Activated naive CD8-positive, alpha-beta T cell treated with anti-CD3 and anti-CD28 coated beads, Interleukin-2, amount 50 U/mL, for 24 hours (primary cell): Measurements from ENCODE around the gene ACAA1.
"Not testable (repeated sequence)": the region's sequence is repeated elsewhere in the genome, so short reads cannot be mapped to it uniquely, and the experiment has no call there.

Experiments
- ATAC-seq: fragments of 150-1000 bp; cut with Tn5 transposase; one replicate; pipeline ENCODE4 v1.10.0; 2021
- DNase-seq: peaks from one replicate; pipeline ENCODE4 v3.0.0; 2021
- H3K27ac Mint-ChIP-seq: one replicate; pipeline ENCODE4 v1.8.0; 2021; ENCODE audit warnings: mild to moderate bottlenecking, mixed read lengths
- H3K27me3 Mint-ChIP-seq: one replicate; pipeline ENCODE4 v1.8.0; 2021; ENCODE audit warnings: mixed read lengths
- H3K36me3 Mint-ChIP-seq: one replicate; pipeline ENCODE4 v1.8.0; 2021; ENCODE audit warnings: low read depth, mixed read lengths
- H3K4me1 Mint-ChIP-seq: one replicate; pipeline ENCODE4 v1.8.0; 2021; ENCODE audit warnings: mixed read lengths
- H3K4me3 Mint-ChIP-seq: one replicate; pipeline ENCODE4 v1.8.0; 2021; ENCODE audit warnings: mild to moderate bottlenecking, moderate library complexity, mixed read lengths
- H3K9me3 Mint-ChIP-seq: one replicate; pipeline ENCODE4 v1.8.0; 2021; ENCODE audit warnings: mixed read lengths

ACAA1 gene

DNA sequence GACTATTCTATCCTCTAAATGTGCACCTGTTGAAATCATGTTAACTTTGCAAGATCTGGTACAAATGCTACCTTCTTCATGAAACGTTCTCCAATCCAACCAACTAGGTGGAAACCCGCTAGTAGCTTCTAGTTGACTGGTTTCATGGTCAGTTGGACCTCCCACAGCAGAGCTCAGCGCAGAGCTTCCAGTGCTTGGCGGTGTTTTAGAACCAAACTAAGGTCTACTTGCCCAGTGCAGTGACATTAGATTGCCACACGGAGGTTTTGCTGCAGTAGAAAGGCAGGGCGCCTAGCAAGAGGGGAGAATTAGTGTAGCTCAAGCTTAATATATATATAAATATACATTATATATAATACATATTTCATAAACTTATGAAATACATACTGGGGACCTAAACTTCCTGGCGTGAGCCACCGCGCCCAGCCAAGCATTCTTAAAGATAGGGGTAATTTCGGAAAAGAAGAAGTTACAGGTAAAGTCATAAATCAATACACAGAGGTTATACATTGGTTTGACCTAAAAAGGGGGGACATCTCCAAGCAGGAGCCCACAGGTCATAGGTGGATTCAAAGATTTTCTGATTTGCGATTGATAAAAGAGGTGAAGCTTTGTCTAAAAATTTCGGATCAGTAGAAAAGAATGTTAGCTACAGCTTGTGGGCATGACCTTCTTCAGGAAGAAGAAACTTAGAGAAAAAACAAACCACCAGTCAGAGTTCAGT, 26.4 kb upstream of the ACAA1 start:
- Mint-ChIP-seq H3K9me3 (no peaks in the 10 kb centered on the region), H3K36me3 (peaks cover 9% of the 10 kb centered on the region), H3K4me1 (peaks cover 37% of the 10 kb centered on the region), H3K27me3 (no peaks in the 10 kb centered on the region), H3K4me3 (no peak overlapping the region), H3K27ac (peak overlapping the region; percentile 39)
- ATAC-seq (no peak), DNase-seq (no peak)

DNA sequence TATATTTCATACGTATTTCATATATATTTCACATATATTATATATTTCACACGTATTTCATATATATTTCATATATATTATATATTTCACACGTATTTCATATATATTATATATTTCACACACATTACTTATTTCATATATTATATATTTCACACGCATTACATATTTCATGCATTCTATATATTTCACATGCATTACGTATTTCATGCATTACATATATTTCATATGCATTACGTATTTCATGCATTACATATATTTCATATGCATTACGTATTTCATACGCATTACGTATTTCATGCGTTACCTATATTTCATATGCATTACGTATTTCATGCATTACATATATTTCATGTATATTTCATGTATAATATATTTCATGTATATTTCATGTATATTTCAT, 23.8 kb upstream of the ACAA1 start:
- DNase-seq, ATAC-seq, H3K27me3 Mint-ChIP-seq, H3K9me3 Mint-ChIP-seq, H3K36me3 Mint-ChIP-seq, H3K4me3 Mint-ChIP-seq, H3K27ac Mint-ChIP-seq: not testable (repeated sequence)
- peaks cover 17% of the 10 kb centered on the region for H3K4me1 Mint-ChIP-seq

DNA sequence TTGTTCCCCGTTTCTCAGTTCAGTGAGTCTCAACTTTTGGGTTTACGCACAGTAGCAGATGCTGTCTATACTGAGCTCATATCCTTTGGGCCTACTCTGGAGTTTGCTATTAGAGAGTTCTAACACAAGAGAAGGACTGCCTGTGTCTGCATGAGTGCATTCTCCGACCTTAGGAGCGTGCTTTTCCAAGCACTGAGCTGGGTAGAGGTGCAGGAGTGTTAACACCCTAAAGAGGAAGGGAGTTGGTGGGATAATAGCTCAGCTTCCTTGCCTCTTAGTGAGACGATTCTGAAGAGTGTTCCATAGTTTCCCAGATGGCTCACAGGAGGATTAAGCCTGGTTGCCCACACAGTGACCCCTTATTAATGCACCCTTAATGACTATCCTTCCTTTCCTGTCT, 21.5 kb upstream of the ACAA1 start:
- no peak for DNase-seq
- H3K36me3 Mint-ChIP-seq, result no peaks in the 10 kb centered on the region
- peaks cover 22% of the 10 kb centered on the region for H3K4me1 Mint-ChIP-seq
- ATAC-seq, result no peak
- no peaks in the 10 kb centered on the region for H3K27me3 Mint-ChIP-seq
- no peaks in the 10 kb centered on the region for H3K9me3 Mint-ChIP-seq
- H3K27ac Mint-ChIP-seq, result no peak overlapping the region
- H3K4me3 Mint-ChIP-seq, result no peak overlapping the region

DNA sequence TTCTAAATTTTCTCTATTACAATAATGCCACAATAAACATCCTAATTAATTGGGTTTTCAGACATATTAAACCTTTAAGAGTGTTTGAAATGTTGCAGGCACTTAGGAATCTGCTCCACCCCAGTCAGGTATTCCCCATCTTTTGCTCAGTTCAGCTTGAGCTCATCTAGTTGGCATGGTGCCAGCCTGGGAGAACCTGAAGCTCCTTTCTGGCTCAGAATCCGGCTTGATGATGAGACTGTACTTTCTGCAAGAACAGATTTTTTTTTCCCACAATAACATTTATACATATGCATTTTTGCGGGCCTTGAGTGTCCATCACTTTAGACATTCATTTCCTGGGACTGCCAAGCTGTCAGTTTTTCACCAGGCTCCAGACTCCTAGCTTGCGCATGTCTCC, 20.7 kb upstream of the ACAA1 start:
- no peaks in the 10 kb centered on the region for H3K27me3 Mint-ChIP-seq
- H3K36me3 Mint-ChIP-seq, result no peaks in the 10 kb centered on the region
- no peak overlapping the region for H3K27ac Mint-ChIP-seq
- no peak for ATAC-seq
- DNase-seq, result no peak
- H3K9me3 Mint-ChIP-seq, result no peaks in the 10 kb centered on the region
- no peak overlapping the region for H3K4me3 Mint-ChIP-seq
- H3K4me1 Mint-ChIP-seq, result peaks cover 29% of the 10 kb centered on the region

DNA sequence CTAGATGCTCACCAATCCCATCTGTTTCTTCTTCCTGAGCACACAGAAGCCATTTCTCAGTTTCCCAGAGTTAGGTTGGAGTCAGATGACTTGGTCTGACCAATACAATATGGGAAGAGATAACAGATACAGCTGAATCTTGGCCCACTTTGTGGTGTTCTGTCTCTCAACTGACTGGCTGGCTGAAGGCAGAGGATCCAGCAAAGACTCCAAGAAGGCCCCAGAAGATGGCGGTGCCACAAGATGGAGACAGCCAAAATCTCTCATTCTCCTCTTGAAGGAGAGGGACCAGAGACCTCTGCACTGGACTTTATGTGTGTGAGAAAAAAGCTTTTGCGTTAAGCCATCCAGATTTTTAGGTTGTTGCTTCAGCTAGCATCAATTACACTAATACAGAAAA, 20.2 kb upstream of the ACAA1 start:
- Mint-ChIP-seq H3K4me3 (no peak overlapping the region), H3K9me3 (no peaks in the 10 kb centered on the region), H3K36me3 (no peaks in the 10 kb centered on the region), H3K27me3 (no peaks in the 10 kb centered on the region), H3K4me1 (peaks cover 33% of the 10 kb centered on the region), H3K27ac (no peak overlapping the region)
- no peak for DNase-seq
- no peak for ATAC-seq

DNA sequence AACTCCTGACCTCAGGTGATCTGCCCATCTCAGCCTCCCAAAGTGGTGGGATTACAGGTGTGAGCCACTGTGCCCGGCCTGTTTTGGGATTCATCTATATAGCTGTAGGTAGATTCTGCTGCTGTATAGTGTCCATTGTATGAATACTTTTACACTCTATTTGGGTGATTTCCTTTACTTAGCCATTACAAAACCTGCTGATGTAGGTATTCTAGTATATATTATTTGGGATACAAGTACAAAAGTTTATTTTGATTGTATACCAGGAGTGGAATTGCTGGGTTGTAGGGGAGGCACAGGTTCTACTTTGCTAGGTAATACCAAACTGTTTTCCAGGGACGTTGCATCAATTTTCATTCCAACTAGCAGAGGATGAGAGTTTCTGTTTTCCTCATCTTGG, 18.9 kb upstream of the ACAA1 start:
- ATAC-seq, result no peak
- Mint-ChIP-seq H3K27ac (no peak overlapping the region), H3K9me3 (no peaks in the 10 kb centered on the region), H3K4me1 (peaks cover 46% of the 10 kb centered on the region), H3K27me3 (no peaks in the 10 kb centered on the region), H3K36me3 (no peaks in the 10 kb centered on the region), H3K4me3 (no peak overlapping the region)
- DNase-seq, result no peak

DNA sequence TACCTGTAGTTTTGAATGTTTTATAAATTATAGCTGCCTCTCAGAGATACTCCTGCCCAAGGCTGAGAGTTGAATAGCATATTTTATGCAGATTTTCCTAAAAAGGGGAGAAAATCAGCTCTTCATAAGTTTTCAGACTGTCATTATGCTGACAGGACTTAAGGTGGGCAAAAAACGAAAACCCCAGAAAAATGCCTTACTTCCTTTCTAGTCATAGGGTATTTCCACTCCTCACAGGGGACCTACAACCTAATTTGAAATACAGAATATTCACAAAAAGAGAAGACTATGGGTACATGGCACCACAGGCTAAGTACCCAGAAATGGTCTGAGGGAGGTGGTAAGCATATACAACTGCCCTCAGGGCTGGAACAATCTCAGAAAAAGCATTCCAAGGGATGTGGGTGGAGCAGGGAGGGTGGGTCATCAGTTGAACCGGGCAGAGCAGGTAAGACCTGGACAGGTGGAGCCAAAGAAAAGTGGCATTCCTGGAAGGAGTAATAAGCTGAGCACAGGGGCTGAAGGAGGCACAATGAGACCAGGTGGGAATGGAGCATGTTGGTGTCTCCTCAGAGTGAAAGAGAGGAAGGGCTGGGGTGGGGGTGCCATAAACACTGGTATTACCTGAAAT, 17.8 kb upstream of the ACAA1 start:
- H3K27ac Mint-ChIP-seq, result peak overlapping the region; percentile 71
- peak overlapping the region; percentile 8 for H3K4me3 Mint-ChIP-seq

DNA sequence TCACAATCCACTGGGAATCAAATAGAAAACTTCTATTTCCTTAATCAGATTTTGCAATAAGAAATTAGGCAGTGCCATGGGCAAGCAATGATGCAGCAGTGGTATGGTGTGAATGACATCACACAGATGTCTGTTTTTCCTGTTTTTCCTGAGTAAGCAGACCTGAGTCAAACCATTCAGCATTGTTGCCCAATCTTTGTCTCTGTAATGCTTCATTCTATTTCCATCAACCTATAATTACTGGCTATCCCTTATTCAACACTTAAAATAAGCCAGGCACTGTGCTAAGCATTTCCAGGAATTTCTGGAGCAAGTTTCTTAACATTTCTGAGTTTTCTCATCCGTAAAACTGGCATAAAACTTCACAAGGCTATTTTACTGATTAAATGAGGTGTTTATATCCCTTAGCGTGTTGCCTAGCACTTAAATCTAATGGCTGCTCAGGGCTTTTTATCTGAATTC, 17.1 kb upstream of the ACAA1 start:
- no peak overlapping the region for H3K4me3 Mint-ChIP-seq
- ATAC-seq (no peak), DNase-seq (no peak)
- H3K27ac Mint-ChIP-seq, result no peak overlapping the region
- no peaks in the 10 kb centered on the region for H3K36me3 Mint-ChIP-seq
- peaks cover 60% of the 10 kb centered on the region for H3K4me1 Mint-ChIP-seq
- H3K27me3 Mint-ChIP-seq, result no peaks in the 10 kb centered on the region
- no peaks in the 10 kb centered on the region for H3K9me3 Mint-ChIP-seq

More for the DNA sequence above, 17.8 kb upstream of the ACAA1 start:
- H3K4me1 Mint-ChIP-seq, result peaks cover 53% of the 10 kb centered on the region
- H3K27me3 Mint-ChIP-seq, result no peaks in the 10 kb centered on the region
- ATAC-seq, result peak; percentile 48
- no peaks in the 10 kb centered on the region for H3K36me3 Mint-ChIP-seq
- no peaks in the 10 kb centered on the region for H3K9me3 Mint-ChIP-seq
- no peak for DNase-seq

DNA sequence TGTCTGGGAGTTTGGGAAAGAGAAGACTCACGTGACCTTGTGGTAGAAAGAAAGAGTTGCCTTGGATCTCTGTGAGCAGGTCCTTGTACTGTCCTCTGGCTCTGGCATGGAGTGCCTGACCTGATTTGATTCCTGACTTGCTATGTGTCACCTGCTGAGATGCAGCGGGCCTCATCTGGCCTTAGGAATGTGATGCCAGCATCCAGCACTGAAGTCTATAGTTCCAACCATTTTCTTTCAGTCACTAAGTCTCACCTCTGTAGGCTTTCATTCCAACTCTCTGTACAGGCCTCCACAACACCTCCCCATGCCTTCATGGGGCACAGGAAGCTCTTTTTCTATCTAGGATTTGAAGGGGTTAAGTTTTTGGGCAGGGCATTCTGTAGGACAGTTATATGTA, 16.3 kb upstream of the ACAA1 start:
- peaks cover 61% of the 10 kb centered on the region for H3K4me1 Mint-ChIP-seq
- H3K36me3 Mint-ChIP-seq, result no peaks in the 10 kb centered on the region
- no peak overlapping the region for H3K27ac Mint-ChIP-seq
- H3K9me3 Mint-ChIP-seq, result no peaks in the 10 kb centered on the region
- H3K4me3 Mint-ChIP-seq, result no peak overlapping the region
- ATAC-seq (no peak), DNase-seq (no peak)
- no peaks in the 10 kb centered on the region for H3K27me3 Mint-ChIP-seq

DNA sequence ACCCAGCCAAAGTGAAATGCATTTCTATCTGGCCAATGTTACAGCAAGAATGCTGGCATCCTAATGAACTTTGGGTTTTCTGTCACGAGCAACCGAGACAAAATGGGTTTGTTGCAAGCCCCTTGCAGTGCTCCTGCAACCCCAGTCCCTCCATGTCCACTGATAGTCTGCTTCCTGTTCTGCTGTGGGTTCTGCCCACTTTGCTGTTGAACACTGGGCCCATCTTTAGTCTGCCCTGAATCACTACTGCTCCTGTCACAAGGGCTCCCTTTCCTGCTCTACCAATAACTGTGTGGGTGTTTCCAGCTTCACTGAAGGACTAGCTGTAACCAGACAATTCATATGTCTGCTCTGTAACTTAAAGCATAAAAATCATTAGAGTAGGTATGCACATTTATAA, 15.7 kb upstream of the ACAA1 start:
- ATAC-seq, result no peak
- H3K36me3 Mint-ChIP-seq, result no peaks in the 10 kb centered on the region
- peaks cover 67% of the 10 kb centered on the region for H3K4me1 Mint-ChIP-seq
- no peak for DNase-seq
- H3K27ac Mint-ChIP-seq, result no peak overlapping the region
- no peak overlapping the region for H3K4me3 Mint-ChIP-seq
- H3K9me3 Mint-ChIP-seq, result peaks cover 4% of the 10 kb centered on the region
- H3K27me3 Mint-ChIP-seq, result no peaks in the 10 kb centered on the region

DNA sequence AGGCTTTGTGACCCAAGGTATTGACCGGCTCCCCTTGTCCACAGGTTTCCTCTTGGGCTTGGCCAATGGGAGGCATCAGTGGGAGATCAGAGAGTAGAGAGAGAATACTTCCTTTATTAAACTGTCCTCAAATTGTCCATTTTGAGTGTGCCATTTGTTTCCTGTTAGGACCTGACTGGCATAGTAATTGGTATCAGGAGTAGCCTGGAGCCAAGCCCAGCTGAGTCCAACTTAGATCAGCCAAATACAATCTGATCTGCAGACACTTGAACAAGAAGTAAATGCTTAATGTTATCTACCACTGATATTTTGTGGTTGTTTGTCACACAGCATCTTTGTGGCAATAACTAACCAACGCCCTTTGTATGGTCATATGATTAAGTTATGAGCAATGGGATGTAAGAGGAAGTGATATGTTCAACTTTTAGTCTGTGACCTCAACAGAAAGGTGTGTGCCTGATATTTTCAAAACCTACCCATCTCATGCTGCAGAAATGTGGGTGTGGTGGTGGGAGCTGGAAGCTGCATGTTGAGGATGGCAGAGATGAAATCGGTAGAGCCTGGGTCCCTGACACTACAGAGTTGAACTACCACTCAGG, 14.8 kb upstream of the ACAA1 start:
- DNase-seq (no peak), ATAC-seq (peak; percentile 63)
- Mint-ChIP-seq H3K36me3 (no peaks in the 10 kb centered on the region), H3K27me3 (no peaks in the 10 kb centered on the region), H3K9me3 (peaks cover 12% of the 10 kb centered on the region), H3K4me1 (peaks cover 69% of the 10 kb centered on the region), H3K4me3 (no peak overlapping the region), H3K27ac (peak overlapping the region; percentile 4)

DNA sequence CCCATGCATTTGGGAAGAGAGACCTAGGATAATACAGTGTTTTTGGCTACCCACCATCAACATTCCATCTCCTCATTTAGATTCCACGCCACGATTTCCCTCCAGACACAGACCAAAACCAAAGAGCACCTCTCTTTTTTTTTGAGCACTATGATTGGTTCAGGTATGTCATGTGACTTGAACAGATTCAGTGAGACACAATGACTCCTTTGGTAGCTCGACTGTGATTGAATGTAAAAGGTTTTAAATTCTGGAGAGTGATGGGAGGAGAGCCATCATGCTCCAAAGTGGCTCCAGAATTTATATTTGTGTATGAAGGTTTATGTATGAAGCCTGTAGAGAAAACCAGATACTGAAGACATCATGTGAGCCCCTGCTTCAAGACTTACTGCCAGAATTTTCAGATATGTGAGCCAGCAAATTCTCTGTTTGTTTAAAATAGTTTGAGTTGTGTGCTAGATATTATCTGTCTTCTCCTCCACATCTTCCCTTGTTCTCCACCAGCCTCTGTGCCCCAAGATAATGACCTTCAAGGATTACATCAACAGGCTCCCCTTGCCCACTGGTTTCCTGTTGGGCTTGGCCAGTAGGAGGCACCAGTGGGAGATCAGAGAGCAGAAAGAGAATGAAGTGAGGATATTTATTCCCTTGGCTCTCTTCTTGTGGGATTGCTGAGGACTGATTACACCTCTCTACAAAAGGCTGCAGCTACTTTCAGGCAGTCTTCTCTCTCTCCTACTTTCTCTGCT, 14.0 kb upstream of the ACAA1 start:
- Mint-ChIP-seq H3K27ac (peak overlapping the region; percentile 4), H3K4me1 (peaks cover 69% of the 10 kb centered on the region), H3K36me3 (no peaks in the 10 kb centered on the region)

DNA sequence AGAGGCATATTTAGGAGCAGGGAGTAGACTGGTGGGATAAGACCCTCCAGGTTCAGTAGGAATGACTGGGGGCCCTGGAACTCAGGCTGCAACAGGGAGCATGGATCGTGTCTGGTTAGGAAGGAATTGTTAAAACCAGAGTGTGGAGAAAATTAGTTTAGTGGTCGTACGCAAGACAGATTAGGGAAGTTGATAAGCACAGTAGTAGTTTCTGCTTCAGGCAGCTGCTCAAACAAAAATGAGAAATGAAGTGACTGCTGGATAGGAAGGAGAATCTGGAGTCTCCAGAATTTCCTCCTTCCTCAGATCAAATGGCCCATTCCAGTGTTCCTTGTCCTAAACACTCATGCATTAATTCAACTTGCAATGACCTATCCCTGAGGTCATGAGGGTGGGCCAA, 12.8 kb upstream of the ACAA1 start:
- no peak overlapping the region for H3K4me3 Mint-ChIP-seq
- no peak for ATAC-seq
- no peak overlapping the region for H3K27ac Mint-ChIP-seq
- H3K27me3 Mint-ChIP-seq, result no peaks in the 10 kb centered on the region
- peaks cover 61% of the 10 kb centered on the region for H3K4me1 Mint-ChIP-seq
- peaks cover 19% of the 10 kb centered on the region for H3K9me3 Mint-ChIP-seq
- no peak for DNase-seq
- no peaks in the 10 kb centered on the region for H3K36me3 Mint-ChIP-seq

More for the DNA sequence above, 14.0 kb upstream of the ACAA1 start:
- Mint-ChIP-seq H3K9me3 (peaks cover 19% of the 10 kb centered on the region), H3K4me3 (no peak overlapping the region), H3K27me3 (no peaks in the 10 kb centered on the region)
- ATAC-seq, result no peak
- DNase-seq, result no peak

DNA sequence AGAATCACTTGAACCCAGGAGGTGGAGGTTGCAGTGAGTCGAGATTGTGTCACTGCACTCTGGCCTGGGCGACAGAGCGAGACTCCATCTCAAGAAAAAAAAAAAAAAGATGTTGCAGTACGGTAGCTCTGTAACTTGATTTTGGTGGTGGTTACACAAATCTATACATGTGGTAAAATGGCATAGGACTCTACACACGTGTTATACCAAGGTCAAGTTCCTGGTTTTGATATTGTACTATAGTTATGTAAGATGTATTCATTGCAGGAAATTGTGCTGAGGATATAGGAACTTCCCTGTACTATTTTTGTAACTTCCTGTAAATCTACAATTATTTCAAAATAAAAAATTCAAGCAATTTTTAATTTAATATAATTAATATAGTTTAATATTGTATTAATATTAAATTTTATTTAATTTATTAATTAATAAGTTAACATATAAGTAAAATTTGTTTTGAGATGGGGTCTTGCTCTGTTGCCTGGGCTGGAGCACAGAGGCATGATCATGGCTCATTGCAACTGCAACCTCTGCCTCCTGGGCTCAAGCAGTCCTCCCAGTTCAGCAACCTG, 11.5 kb upstream of the ACAA1 start:
- H3K36me3 Mint-ChIP-seq, result no peaks in the 10 kb centered on the region
- peaks cover 53% of the 10 kb centered on the region for H3K4me1 Mint-ChIP-seq
- H3K9me3 Mint-ChIP-seq, result peaks cover 19% of the 10 kb centered on the region
- no peak overlapping the region for H3K27ac Mint-ChIP-seq
- H3K4me3 Mint-ChIP-seq, result no peak overlapping the region
- DNase-seq (no peak), ATAC-seq (no peak)
- H3K27me3 Mint-ChIP-seq, result no peaks in the 10 kb centered on the region
